ENCODE measurements around the gene RFESD. TPM values are rescaled to one million over a fixed set of nuclear protein-coding genes. Genes with fewer than 3 reads are reported as not detected.

The RFESD gene
- total RNA-seq, 1 experiment from 2014 or later = 2.2 TPM

- in situ Hi-C loops (cut with HindIII; ENCODE audit: low pct_unique_long_range_greater_than_20kb, low sequenced_read_pairs) (no loop called here), intact Hi-C loops (cut with micrococcal nuclease; ENCODE audit: unreplicated experiment) (no loop called here)
- DNase-seq (ENCODE audit: low read depth, low spot score) (no peak), ATAC-seq (no peak)
- no peaks in the 10 kb centered on the region for H3K36me3 ChIP-seq (ENCODE audit: control insufficient read depth, insufficient read depth, low read length)
- no TSS peak for BruUV-seq (replicated peaks)
- no peak overlapping the region for H3K27ac ChIP-seq (ENCODE audit: low read length)
- H3K4me1 ChIP-seq (ENCODE audit: control insufficient read depth, insufficient read depth, low read length) = peaks cover 7% of the 10 kb centered on the region
- no peaks in the 10 kb centered on the region for H3K27me3 ChIP-seq (ENCODE audit: control insufficient read depth, insufficient read depth, low read length)
- H3K4me3 ChIP-seq (ENCODE audit: low read depth in 2 of 2, low read length in 2 of 2) = no peak overlapping the region
- ChIA-PET POLR2A (no interaction called here), CTCF (no interaction called here)
- H3K9me3 ChIP-seq (ENCODE audit: control insufficient read depth, insufficient read depth, low read depth, low read length) = no peaks in the 10 kb centered on the region
- TF ChIP-seq TCF7L2 (IDR thresholded peaks at IDR 0.05; ENCODE audit: low read depth, low read length) (no peak), REST (IDR thresholded peaks at IDR 0.05; ENCODE audit: insufficient read depth in 1 of 2, low read depth in 2 of 2, low read length in 1 of 2) (no peak), SIN3A (IDR thresholded peaks at IDR 0.05; ENCODE audit: borderline replicate concordance, insufficient read depth, low read depth, low read length) (no peak), CTCF (IDR thresholded peaks at IDR 0.05) (no peak), POLR2AphosphoS5 (IDR thresholded peaks at IDR 0.05; ENCODE audit: low read depth, low read length) (no peak)
Observed at GRCh38 chr5:95668728-95669127, 22.2 kb downstream of the RFESD start.

- Histone ChIP-seq H3K9me3 (ENCODE audit: control insufficient read depth, insufficient read depth, low read depth, low read length) (no peaks in the 10 kb centered on the region), H3K27ac (ENCODE audit: low read length) (no peak overlapping the region), H3K36me3 (ENCODE audit: control insufficient read depth, insufficient read depth, low read length) (no peaks in the 10 kb centered on the region), H3K27me3 (ENCODE audit: control insufficient read depth, insufficient read depth, low read length) (no peaks in the 10 kb centered on the region), H3K4me1 (ENCODE audit: control insufficient read depth, insufficient read depth, low read length) (peaks cover 2% of the 10 kb centered on the region), H3K4me3 (ENCODE audit: low read depth in 2 of 2, low read length in 2 of 2) (no peak overlapping the region)
- BruUV-seq (replicated peaks) = no TSS peak
- DNase-seq (ENCODE audit: low read depth, low spot score) (no peak), ATAC-seq (no peak)
- POLR2A ChIA-PET = no interaction called here
- CTCF ChIA-PET = no interaction called here
- in situ Hi-C loops (cut with HindIII; ENCODE audit: low pct_unique_long_range_greater_than_20kb, low sequenced_read_pairs) = no loop called here
- TF ChIP-seq POLR2AphosphoS5 (IDR thresholded peaks at IDR 0.05; ENCODE audit: low read depth, low read length) (no peak), REST (IDR thresholded peaks at IDR 0.05; ENCODE audit: insufficient read depth in 1 of 2, low read depth in 2 of 2, low read length in 1 of 2) (no peak), CTCF (IDR thresholded peaks at IDR 0.05) (no peak), SIN3A (IDR thresholded peaks at IDR 0.05; ENCODE audit: borderline replicate concordance, insufficient read depth, low read depth, low read length) (no peak), TCF7L2 (IDR thresholded peaks at IDR 0.05; ENCODE audit: low read depth, low read length) (no peak)
- intact Hi-C loops (cut with micrococcal nuclease; ENCODE audit: unreplicated experiment) = no loop called here
Observed at GRCh38 chr5:95669540-95669939, 23.0 kb downstream of the RFESD start.

Data from Panc1 (cell line).